Hepatic stellate cell (primary cell): ENCODE measurements around the gene TMEM50B.
"Not testable (repeated sequence)": the region's sequence is repeated elsewhere in the genome, so short reads cannot be mapped to it uniquely, and the experiment has no call there.

Experiments used
- DNase-seq: peaks from one replicate; pipeline ENCODE4 v3.0.0; 2011; ENCODE audit warnings: low spot score

The TMEM50B gene

GRCh38 chr21:33428669-33429068 lies 51.1 kb downstream of the TMEM50B start:
- no peak for DNase-seq

- DNase-seq, result no peak
These were observed 52.7 kb downstream of the TMEM50B start for GRCh38 chr21:33427051-33427450.

GRCh38 chr21:33425825-33426224 lies 53.9 kb downstream of the TMEM50B start:
- DNase-seq, result no peak

- no peak for DNase-seq
These were observed 55.6 kb downstream of the TMEM50B start for GRCh38 chr21:33424214-33424613.

DNA sequence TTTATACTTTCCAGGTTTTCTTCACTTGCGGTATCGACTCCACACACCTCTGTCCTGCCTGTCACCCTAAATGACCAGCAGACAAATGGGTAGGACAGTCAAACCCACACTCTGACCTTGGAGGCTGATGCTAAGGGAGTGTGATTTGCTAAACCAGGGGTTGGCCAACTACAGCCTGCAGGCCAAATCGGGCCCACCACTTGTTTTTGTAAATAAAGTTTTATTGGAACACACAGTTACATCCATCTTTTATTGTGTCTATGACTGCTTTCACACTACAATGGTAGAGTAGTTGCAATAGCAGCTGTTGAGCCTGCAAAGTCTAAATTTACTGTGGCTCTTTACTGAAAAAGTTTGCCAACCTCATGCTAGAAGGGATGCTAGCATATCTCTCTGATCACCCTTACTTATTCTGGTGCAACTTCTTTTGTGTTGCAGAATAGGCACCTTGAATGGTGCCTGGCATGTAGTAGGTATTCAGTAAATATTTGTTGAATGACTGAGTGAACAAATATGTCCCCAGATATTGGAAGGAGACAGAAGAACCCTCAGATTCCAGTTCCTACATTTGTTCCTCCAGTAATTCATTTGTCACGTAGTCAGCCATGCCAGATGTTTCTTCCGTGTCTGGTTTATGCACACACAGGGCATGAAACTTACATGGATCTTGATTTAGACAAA lies 57.9 kb downstream of the TMEM50B start:
- DNase-seq, result no peak

- peak; percentile 55 for DNase-seq
These were observed 60.1 kb downstream of the TMEM50B start for GRCh38 chr21:33419538-33420123.

GRCh38 chr21:33418691-33419090 lies 61.1 kb downstream of the TMEM50B start:
- no peak for DNase-seq

GRCh38 chr21:33414926-33415325 lies 64.8 kb downstream of the TMEM50B start:
- DNase-seq, result no peak

DNA sequence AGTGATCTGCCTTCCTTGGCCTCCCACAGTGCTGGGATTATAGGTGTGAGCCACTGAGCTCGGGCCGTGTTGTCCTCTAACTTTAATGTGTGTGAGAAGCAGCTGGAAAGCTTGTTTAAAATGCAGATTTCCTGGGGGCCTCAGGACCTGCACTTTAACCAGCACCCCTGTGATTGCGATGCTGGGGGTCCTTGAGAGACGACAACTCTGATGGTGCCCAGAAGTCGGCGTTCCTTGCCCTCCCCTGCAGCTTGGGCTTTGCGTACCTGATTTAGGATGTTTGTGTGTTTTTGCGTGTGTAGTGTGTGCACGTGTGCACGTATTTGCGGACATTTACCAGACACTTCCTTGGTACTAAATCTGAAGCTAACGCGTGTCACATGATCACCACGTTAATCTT lies 65.7 kb downstream of the TMEM50B start:
- DNase-seq, result no peak

- DNase-seq, result no peak
These were observed 66.8 kb downstream of the TMEM50B start for GRCh38 chr21:33412832-33413519.

GRCh38 chr21:33412439-33412831 lies 67.3 kb downstream of the TMEM50B start:
- DNase-seq, result not testable (repeated sequence)

- DNase-seq, result no peak
These were observed 67.8 kb downstream of the TMEM50B start for GRCh38 chr21:33411949-33412430.

DNA sequence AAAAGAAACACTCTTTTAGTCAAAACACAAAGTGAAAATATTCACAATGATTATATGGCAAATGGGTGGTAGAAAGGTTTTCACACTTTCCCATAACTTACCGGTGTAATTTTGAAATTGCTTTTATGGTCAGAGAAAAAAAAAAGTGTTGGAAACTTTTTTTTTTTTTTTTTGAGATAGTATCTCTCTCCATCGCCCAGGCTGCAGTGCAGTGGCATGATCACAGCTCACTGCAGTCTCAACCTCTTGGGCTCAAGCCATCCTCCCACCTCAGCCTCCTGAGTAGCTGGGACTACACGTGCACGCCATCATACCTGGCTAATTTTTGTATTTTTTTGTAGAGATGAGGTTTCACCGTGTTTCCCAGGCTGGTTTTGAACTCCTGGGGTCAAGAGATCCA lies 73.3 kb downstream of the TMEM50B start:
- DNase-seq, result no peak

- peak; percentile 72 for DNase-seq
These were observed 75.8 kb downstream of the TMEM50B start for GRCh38 chr21:33403786-33404585.

GRCh38 chr21:33403128-33403785 lies 76.5 kb downstream of the TMEM50B start, which contains the start of gene IFNGR2:
Gene IFNGR2 (plus strand): TSS chr21:33403413. CDS start chr21:33403544, 131 bp downstream.
- DNase-seq, result peak; percentile 47

DNA sequence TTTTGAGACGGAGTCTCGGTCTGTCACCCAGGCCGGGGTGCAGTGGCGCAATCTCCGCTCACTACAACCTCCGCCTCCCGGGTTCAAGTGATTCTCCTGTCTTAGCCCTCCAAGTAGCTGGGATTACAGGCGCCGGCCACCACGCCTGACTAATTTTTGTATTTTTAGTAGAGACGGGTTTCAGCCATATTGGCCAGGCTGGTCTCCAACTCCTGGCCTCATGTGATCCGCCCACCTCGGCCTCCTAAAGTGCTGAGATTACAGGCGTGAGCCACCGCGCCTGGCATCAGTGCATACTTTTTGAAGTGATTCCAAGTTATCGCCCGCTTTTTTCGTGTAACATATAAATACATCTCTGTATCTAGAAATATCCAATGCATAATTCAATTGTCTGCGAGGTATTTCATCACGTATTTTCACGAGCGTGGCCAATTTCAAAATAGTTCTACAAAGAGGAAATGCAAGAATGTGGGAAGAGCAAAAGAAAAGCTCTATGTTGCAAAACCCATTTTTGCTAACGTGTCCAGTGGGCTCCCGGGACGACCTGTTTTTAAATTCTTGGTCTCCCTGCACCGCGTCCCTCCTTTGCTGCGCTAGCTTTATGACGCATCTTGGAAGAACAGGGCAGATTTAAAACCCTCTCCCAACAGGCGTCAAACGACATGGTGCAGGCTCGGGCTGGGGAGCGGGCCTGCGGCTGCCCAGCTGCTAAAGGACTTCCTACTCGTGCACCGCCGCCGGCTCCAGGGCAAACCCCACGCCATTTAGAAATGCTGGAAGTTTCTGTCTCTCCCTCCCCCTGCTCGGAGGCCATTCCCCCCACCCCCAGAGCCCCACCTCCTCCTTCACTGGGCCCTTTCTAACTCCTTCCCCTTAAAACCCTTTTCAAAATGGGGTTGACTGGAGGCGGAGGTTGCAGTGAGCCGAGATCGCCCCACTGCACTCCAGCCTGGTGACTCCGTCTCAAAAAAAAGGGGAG lies 77.5 kb downstream of the TMEM50B start:
- DNase-seq, result peak; percentile 68

DNA sequence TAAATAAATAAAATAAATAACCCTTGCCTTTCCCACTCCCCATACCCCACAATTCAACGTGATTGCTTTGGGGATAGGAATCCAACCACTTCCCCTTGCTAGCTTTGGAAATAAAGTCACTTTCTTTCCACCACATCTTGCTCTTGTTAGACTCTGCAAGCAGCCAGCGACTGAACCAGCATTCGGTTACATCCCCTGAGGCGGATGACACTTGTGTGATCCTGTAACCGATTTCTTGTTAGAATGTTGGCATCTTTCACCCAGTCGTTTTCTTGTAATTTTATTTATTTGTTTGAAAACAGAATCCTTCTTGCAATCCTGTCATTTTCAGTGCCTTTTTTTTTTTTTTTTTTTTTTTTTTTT lies 78.2 kb downstream of the TMEM50B start:
- DNase-seq, result no peak
